ENCODE data around the gene MRPS12. TPM values are rescaled to one million over a fixed set of nuclear protein-coding genes. Genes with fewer than 3 reads are reported as not detected.
"Not testable (repeated sequence)": the region's sequence is repeated elsewhere in the genome, so short reads cannot be mapped to it uniquely, and the experiment has no call there.

MRPS12 gene
- total RNA-seq, 1 donor, result 20.2 TPM

DNA sequence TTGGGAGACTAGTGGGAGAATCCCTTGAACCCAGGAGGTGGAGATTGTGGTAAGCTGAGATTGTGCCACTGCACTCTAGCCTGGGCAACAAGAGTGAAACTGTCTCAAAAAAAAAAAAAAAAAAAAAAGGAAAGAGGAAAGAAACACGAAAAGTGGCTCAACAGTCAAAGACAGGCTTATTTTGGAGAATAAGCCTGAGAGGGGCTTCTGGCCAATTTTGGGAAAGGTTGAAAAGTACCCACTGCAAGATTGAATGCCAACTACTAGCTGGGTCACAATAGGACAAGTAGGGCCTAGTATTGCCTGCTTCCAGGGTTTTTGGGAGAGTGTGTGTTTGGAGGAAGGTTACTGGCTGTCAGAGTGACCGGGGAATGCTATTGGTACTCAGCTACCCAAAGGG lies 27.6 kb downstream of the MRPS12 start:
- TF ChIP-seq, protein P1, sequence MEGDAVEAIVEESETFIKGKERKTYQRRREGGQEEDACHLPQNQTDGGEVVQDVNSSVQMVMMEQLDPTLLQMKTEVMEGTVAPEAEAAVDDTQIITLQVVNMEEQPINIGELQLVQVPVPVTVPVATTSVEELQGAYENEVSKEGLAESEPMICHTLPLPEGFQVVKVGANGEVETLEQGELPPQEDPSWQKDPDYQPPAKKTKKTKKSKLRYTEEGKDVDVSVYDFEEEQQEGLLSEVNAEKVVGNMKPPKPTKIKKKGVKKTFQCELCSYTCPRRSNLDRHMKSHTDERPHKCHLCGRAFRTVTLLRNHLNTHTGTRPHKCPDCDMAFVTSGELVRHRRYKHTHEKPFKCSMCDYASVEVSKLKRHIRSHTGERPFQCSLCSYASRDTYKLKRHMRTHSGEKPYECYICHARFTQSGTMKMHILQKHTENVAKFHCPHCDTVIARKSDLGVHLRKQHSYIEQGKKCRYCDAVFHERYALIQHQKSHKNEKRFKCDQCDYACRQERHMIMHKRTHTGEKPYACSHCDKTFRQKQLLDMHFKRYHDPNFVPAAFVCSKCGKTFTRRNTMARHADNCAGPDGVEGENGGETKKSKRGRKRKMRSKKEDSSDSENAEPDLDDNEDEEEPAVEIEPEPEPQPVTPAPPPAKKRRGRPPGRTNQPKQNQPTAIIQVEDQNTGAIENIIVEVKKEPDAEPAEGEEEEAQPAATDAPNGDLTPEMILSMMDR (IDR thresholded peaks at IDR 0.05; ENCODE audit: insufficient read depth, low read length), result no peak
- H3K4me3 ChIP-seq (ENCODE audit: low read depth, low read length), result no peak overlapping the region
- no peak for DNase-seq (ENCODE audit: low read depth)

DNA sequence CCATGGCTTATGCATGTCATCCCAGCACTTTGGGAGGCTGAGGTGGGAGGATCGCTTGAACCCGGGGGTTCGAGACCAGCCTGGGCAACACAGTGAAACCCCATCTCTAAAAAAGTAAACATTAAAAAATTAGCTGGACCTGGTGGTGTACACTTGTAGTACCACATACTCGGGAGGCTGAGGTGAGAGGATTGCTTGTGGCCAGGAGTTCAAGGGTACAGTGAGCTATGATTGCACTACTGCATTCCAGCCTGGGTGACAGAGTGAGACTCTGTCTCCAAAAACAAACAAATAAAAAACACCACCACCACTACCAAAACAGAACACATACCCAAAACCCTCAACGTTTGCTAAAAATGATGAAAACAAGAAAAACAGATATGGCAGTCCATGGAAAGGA lies 28.9 kb downstream of the MRPS12 start:
- no peak overlapping the region for H3K4me3 ChIP-seq (ENCODE audit: low read depth, low read length)
- no peak for DNase-seq (ENCODE audit: low read depth)
- TF ChIP-seq, protein P1 (IDR thresholded peaks at IDR 0.05; ENCODE audit: insufficient read depth, low read length), result no peak

DNA sequence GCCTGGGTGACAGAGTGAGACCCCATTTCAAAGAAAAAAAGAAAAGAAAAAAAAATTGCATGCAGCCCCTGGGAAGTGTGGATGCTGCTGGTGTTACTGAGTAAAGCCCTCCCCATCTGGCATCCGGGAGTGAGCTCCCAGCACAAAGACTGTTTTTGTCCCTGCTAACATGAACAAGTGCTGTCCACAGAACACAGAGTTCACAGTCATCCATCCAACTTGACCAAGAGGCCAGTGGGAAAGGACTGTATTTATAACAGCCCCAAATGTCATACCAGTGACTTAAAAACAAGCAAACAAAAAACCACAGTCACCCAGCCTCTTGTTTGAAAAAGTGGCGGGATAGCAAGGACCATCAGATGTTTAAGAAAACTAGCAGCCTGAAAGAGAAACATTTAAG lies 34.0 kb downstream of the MRPS12 start:
- DNase-seq (ENCODE audit: low read depth), result no peak
- TF ChIP-seq, protein P1 (IDR thresholded peaks at IDR 0.05; ENCODE audit: insufficient read depth, low read length), result no peak
- no peak overlapping the region for H3K4me3 ChIP-seq (ENCODE audit: low read depth, low read length)

DNA sequence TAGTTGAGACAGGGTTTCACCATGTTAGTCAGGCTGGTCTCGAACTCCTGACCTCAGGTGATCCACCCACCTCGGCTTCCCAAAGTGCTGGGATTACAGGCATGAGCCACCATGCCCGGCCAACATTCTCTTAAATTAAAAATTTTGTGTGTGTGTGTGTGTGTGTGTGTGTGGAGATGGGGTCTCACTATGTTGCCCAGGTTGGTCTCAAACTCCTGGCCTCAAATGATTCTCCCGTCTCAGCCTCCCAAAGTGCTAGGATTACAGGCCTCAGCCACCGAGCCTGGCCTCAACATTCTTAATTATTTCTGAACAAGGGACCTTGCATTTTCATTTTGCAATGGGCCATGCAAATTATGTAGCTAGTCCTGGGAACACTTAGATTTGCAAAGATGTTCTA lies 35.4 kb downstream of the MRPS12 start:
- not testable (repeated sequence) for DNase-seq (ENCODE audit: low read depth); H3K4me3 ChIP-seq (ENCODE audit: low read depth, low read length)

DNA sequence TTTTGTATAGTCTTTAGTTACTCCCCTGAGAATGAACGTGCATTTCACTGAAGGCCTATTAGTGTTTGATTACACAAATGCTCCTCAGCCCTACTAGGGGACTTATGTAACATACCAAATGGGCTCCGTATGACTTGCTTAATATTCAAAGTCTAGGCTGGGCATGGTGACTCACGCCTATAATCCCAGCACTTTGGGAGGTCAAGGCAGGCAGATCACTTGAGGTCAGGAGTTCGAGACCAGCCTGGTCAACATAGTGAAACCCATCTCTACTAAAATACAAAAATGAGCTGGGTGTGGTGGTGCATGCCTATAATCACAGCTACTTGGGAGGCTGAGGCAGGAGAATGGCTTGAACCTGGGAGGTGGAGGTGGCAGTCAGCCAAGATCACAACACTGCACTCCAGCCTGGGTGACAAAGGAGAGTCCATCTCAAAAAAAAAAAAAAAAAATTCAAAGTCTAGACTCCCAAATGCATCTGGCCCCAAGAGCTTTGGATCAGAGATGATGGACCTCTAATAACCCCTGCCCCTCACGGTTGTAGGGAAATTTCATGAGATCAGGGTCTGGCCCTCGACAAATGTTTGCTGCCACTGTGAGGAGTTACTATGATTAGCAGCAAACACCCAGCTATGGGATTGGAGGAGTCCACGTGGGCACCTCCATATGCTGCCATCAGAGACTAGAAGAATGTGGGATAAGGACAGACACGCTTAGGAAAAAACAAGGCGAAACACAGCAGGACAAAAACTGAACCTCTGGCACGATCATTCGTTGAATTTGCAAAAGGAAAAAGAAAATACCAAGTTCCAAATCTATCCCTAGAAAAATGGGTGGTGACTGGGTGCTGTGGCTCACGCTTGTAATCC lies 40.2 kb downstream of the MRPS12 start:
- DNase-seq (ENCODE audit: low read depth), result peak; percentile 9
- H3K4me3 ChIP-seq (ENCODE audit: low read depth, low read length), result no peak overlapping the region
- TF ChIP-seq, protein P1 (IDR thresholded peaks at IDR 0.05; ENCODE audit: insufficient read depth, low read length), result no peak

DNA sequence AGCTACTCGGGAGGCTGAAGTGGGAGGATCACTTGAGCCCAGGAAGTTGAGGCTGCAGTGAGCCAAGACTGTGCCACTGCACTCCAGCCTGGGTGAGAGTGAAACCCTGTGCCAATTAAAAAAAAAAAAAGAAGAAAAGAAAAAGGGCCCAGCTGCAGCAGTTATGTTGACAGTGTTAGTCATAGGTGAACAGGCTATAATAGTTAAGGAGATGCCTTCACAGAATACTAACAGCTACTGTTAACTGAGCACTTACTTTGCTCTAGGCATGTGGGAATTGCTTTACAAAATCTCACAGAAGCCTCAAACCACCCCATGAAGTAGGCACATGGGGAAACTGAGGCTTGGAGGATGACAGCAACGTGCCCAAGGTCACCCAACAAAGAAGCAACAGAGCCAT lies 40.9 kb downstream of the MRPS12 start:
- no peak for DNase-seq (ENCODE audit: low read depth)
- H3K4me3 ChIP-seq (ENCODE audit: low read depth, low read length), result no peak overlapping the region
- TF ChIP-seq, protein P1 (IDR thresholded peaks at IDR 0.05; ENCODE audit: insufficient read depth, low read length), result no peak

DNA sequence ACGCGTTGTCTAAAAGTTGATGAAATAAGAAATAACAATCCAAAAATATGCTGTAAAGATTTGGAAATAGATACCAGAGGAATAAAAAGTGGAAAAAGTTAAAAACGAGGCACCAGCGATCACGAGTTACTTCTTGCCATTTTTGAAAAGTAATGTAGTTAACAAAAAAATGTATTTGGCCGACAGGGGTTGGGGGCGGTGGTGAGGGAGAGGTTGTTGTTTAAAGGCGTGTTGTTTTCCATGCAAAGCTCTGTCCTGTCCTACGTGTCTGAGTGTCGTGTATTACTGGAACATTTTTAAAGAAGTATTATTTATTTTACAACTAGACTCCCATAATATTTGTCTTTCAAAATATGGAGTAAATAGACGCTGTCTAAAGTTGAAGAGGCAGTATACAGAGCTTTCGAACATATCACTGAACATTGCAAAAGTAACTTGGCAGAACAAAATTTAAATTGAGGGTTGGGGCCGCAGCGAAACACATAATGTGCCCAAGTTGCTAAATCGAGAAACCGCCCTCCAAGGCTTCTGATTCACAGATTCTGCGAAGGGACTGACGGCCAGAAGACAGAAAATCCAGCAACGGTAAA lies 44.0 kb downstream of the MRPS12 start:
- TF ChIP-seq, protein P1 (IDR thresholded peaks at IDR 0.05; ENCODE audit: insufficient read depth, low read length), result peak; percentile 17
- DNase-seq (ENCODE audit: low read depth), result peak; percentile 35
- peak overlapping the region; percentile 77 for H3K4me3 ChIP-seq (ENCODE audit: low read depth, low read length)
